ENCODE data around the gene YES1.

- no peak for TF ChIP-seq POLR2A (IDR thresholded peaks at IDR 0.05)
- TF ChIP-seq, protein P1, sequence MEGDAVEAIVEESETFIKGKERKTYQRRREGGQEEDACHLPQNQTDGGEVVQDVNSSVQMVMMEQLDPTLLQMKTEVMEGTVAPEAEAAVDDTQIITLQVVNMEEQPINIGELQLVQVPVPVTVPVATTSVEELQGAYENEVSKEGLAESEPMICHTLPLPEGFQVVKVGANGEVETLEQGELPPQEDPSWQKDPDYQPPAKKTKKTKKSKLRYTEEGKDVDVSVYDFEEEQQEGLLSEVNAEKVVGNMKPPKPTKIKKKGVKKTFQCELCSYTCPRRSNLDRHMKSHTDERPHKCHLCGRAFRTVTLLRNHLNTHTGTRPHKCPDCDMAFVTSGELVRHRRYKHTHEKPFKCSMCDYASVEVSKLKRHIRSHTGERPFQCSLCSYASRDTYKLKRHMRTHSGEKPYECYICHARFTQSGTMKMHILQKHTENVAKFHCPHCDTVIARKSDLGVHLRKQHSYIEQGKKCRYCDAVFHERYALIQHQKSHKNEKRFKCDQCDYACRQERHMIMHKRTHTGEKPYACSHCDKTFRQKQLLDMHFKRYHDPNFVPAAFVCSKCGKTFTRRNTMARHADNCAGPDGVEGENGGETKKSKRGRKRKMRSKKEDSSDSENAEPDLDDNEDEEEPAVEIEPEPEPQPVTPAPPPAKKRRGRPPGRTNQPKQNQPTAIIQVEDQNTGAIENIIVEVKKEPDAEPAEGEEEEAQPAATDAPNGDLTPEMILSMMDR (IDR thresholded peaks at IDR 0.05), result no peak
Observed at GRCh38 chr18:773980-774624, 37.9 kb downstream of the YES1 start.

Data from testis (tissue), 2 donors.